HEK293 (cell line): Measurements from ENCODE around the gene PCP2.
A peak's percentile ranks its signal among the peaks of the same experiment; 100 is the strongest.

ENCODE experiments used
- CTCF ChIA-PET: fragments of 350-600 bp; formaldehyde crosslinking; extraction: SDS; loops from one replicate; lab custom pipeline; 2021; ENCODE audit warnings: antibody characterized with exemption; lab: Yijun Ruan, JAX
- POLR2A ChIA-PET: fragments of 300-600 bp; formaldehyde crosslinking; extraction: SDS; loops from one replicate; lab custom pipeline; 2020; ENCODE audit warnings: antibody characterized with exemption, inconsistent platforms; lab: Yijun Ruan, JAX
- H3K27ac ChIP-seq: fragments of 200-500 bp; sonication (Bioruptor generic); 2 replicates; pipeline ENCODE4 v1.5.1; 2014; ENCODE audit warnings: low read depth, low read length, control low read depth, inconsistent platforms; ENCODE audit errors: extremely low read depth
- H3K36me3 ChIP-seq, 2 experiments: fragments of 200-500 bp in 1 of 2; sonication (Bioruptor generic) in 1 of 2; 1 replicate in 1 of 2; 2 replicates in 1 of 2; pipeline ENCODE4 v1.5.1; 2014 to 2017; ENCODE audit warnings: inconsistent platforms in 2 of 2, low read length in 2 of 2; ENCODE audit not compliant: control insufficient read depth in 2 of 2, insufficient read depth in 1 of 2
- H3K4me1 ChIP-seq: fragments of 200-500 bp; sonication (Bioruptor generic); 2 replicates; pipeline ENCODE4 v1.5.1; 2014; ENCODE audit warnings: mild to moderate bottlenecking, low read length, inconsistent platforms; ENCODE audit not compliant: control insufficient read depth, insufficient read depth
- H3K4me3 ChIP-seq: 2 replicates; pipeline ENCODE4 v1.5.1; 2011; ENCODE audit warnings: low read depth, mild to moderate bottlenecking, control low read depth, low read length, moderate library complexity
- H3K9me3 ChIP-seq: fragments of 200-500 bp; sonication (Bioruptor generic); 2 replicates; pipeline ENCODE4 v1.5.1; 2014; ENCODE audit warnings: low read depth, low read length, inconsistent platforms; ENCODE audit not compliant: control insufficient read depth, insufficient read depth
- EGR2 ChIP-seq: fragments of 450-650 bp; formaldehyde crosslinking; IDR thresholded peaks from 2 replicates; pipeline ENCODE4 v1.5.1; 2016; ENCODE audit warnings: low read depth, missing biosample characterization, missing genetic modification characterization
- HOXC10 ChIP-seq: sonication (generic); formaldehyde crosslinking; IDR thresholded peaks from 2 replicates; pipeline ENCODE4 v1.8.1; 2023; ENCODE audit warnings: mild to moderate bottlenecking, missing genetic modification reagents
- KLF1 ChIP-seq: fragments of 450-650 bp; formaldehyde crosslinking; IDR thresholded peaks from 2 replicates; pipeline ENCODE4 v1.5.1; 2016; ENCODE audit warnings: missing biosample characterization, missing genetic modification characterization
- KLF9 ChIP-seq: fragments of 450-650 bp; formaldehyde crosslinking; IDR thresholded peaks from 2 replicates; pipeline ENCODE4 v1.5.1; 2016; ENCODE audit warnings: missing biosample characterization, missing genetic modification characterization, low read depth
- PATZ1 ChIP-seq: fragments of 450-650 bp; formaldehyde crosslinking; IDR thresholded peaks from 2 replicates; pipeline ENCODE4 v1.5.1; 2016; ENCODE audit warnings: missing biosample characterization, missing genetic modification characterization
- ZBTB48 ChIP-seq: fragments of 450-650 bp; formaldehyde crosslinking; IDR thresholded peaks from 2 replicates; pipeline ENCODE4 v1.5.1; 2016; ENCODE audit warnings: missing biosample characterization, missing genetic modification characterization
- ZBTB7A ChIP-seq: fragments of 450-650 bp; formaldehyde crosslinking; IDR thresholded peaks from 2 replicates; pipeline ENCODE4 v1.5.1; 2016; ENCODE audit warnings: low read depth, missing biosample characterization, missing genetic modification characterization
- ZFHX2 ChIP-seq: fragments of 450-650 bp; formaldehyde crosslinking; conservative IDR thresholded peaks from 2 replicates; pipeline ENCODE4 v1.5.1; 2016; ENCODE audit warnings: missing biosample characterization, missing genetic modification characterization
- ZNF138 ChIP-seq: fragments of 450-650 bp; formaldehyde crosslinking; IDR thresholded peaks from 2 replicates; pipeline ENCODE4 v1.5.1; 2016; ENCODE audit warnings: missing biosample characterization, missing genetic modification characterization, borderline replicate concordance
- ZNF341 ChIP-seq: fragments of 450-650 bp; formaldehyde crosslinking; IDR thresholded peaks from 2 replicates; pipeline ENCODE4; 2016; ENCODE audit warnings: low read depth, missing biosample characterization, missing genetic modification characterization
- ZNF366 ChIP-seq: fragments of 450-650 bp; formaldehyde crosslinking; conservative IDR thresholded peaks from 2 replicates; pipeline ENCODE4 v1.5.1; 2016; ENCODE audit warnings: missing biosample characterization, missing genetic modification characterization
- ZNF37A ChIP-seq: fragments of 450-650 bp; IDR thresholded peaks from 2 replicates; pipeline ENCODE4 v1.5.1; 2018; ENCODE audit warnings: missing biosample characterization, missing genetic modification characterization
- ZNF514 ChIP-seq: fragments of 450-650 bp; formaldehyde crosslinking; IDR thresholded peaks from 2 replicates; pipeline ENCODE4 v1.5.1; 2016; ENCODE audit warnings: missing biosample characterization, missing genetic modification characterization
- ZNF549 ChIP-seq: fragments of 450-650 bp; IDR thresholded peaks from 2 replicates; pipeline ENCODE4 v1.5.1; 2018; ENCODE audit warnings: missing biosample characterization, missing genetic modification characterization, mild to moderate bottlenecking, inconsistent platforms, moderate library complexity
- ZNF561 ChIP-seq: fragments of 450-650 bp; IDR thresholded peaks from 2 replicates; pipeline ENCODE4 v1.5.1; 2018; ENCODE audit warnings: missing biosample characterization, missing genetic modification characterization, borderline replicate concordance
- ZNF624 ChIP-seq: fragments of 450-650 bp; formaldehyde crosslinking; IDR thresholded peaks from 2 replicates; pipeline ENCODE4 v1.5.1; 2017; ENCODE audit warnings: missing biosample characterization, missing genetic modification characterization
- TF ChIP-seq, protein P1 (sequence below): fragments of 450-650 bp; formaldehyde crosslinking; IDR thresholded peaks from 2 replicates; pipeline ENCODE4 v1.5.1; 2016; ENCODE audit warnings: missing biosample characterization, missing genetic modification characterization, low read depth
- TF ChIP-seq, protein P2 (sequence below): fragments of 450-650 bp; formaldehyde crosslinking; IDR thresholded peaks from 2 replicates; pipeline ENCODE4 v1.5.1; 2017; ENCODE audit warnings: missing biosample characterization, missing genetic modification characterization

Gene PCP2

GRCh38 chr19:7677669-7678311, 44.3 kb upstream of the PCP2 start:
- Histone ChIP-seq H3K4me3 (no peak overlapping the region), H3K9me3 (no peaks in the 10 kb centered on the region), H3K4me1 (no peaks in the 10 kb centered on the region), H3K27ac (no peak overlapping the region), H3K36me3 (peaks cover 0 to 9% of the 10 kb centered on the region in 2 experiments; a peak in 2 of 3 replicates)
- POLR2A ChIA-PET = no interaction called here
- TF ChIP-seq ZNF549 (tag by site-specific recombination) (no peak), ZFHX2 (tag by site-specific recombination) (0 out of 2 replicates have a peak, but pooled peaks have one; percentile 23), EGR2 (tag by site-specific recombination) (peak; percentile 39; the same call in 1 of the 2 replicates)
- CTCF ChIA-PET = interaction anchor here (0.5 to 1.7 kb wide), 8 partner anchors 22 to 377 kb away, joined by 3 to 6 read pairs (median 3); no protein-coding TSS in a partner anchor

GRCh38 chr19:7676854-7677253, 43.3 kb upstream of the PCP2 start, which contains the start of gene MCEMP1:
Gene MCEMP1, plus strand, starts transcription at chr19:7677090. Its CDS starts 31 bp downstream, at chr19:7677121.
- Histone ChIP-seq H3K4me1 (no peaks in the 10 kb centered on the region), H3K9me3 (no peaks in the 10 kb centered on the region), H3K27ac (no peak within 1 kb of the TSS)
- CTCF ChIA-PET = interaction anchor here (1.6 kb wide), 1 partner anchor 25 kb away, joined by 5 read pairs; no protein-coding TSS in a partner anchor
- POLR2A ChIA-PET = no interaction called here
- no peak for TF ChIP-seq ZBTB48
- no peak for TF ChIP-seq ZNF37A (tag by site-specific recombination)
- TF ChIP-seq ZFHX2 (tag by site-specific recombination) = peak; percentile 58
- TF ChIP-seq ZNF624 (tag by site-specific recombination) = no peak
- peak; percentile 46; the same call in 1 of the 2 replicates for TF ChIP-seq EGR2 (tag by site-specific recombination)
- TF ChIP-seq, all 188 proteins: peak for 2
- no peaks in the 10 kb centered on the region for H3K36me3 ChIP-seq
- no peak within 1 kb of the TSS for H3K4me3 ChIP-seq

- H3K9me3 ChIP-seq = no peaks in the 10 kb centered on the region
- ChIA-PET POLR2A (no interaction called here), CTCF (interaction anchor here (0.9 to 1.6 kb wide), 3 partner anchors 24 to 146 kb away, joined by 3 to 5 read pairs (median 3); no protein-coding TSS in a partner anchor)
- H3K27ac ChIP-seq = no peak overlapping the region
- H3K36me3 ChIP-seq = no peaks in the 10 kb centered on the region
- no peaks in the 10 kb centered on the region for H3K4me1 ChIP-seq
- no peak overlapping the region for H3K4me3 ChIP-seq
- TF ChIP-seq KLF9 (tag by site-specific recombination) (0 out of 2 replicates have a peak, but pooled peaks have one; percentile 12), KLF1 (0 out of 2 replicates have a peak, but pooled peaks have one; percentile 23), ZBTB7A (tag by site-specific recombination) (no peak)
These were observed 42.9 kb upstream of the PCP2 start for GRCh38 chr19:7676376-7676775.

- no peak overlapping the region for H3K27ac ChIP-seq
- CTCF ChIA-PET = interaction anchor here (1.5 to 1.7 kb wide), 2 partner anchors 23 to 106 kb away, joined by 5 to 6 read pairs; no protein-coding TSS in a partner anchor
- no peak overlapping the region for H3K4me3 ChIP-seq
- no peak for TF ChIP-seq ZNF514 (tag by site-specific recombination)
- TF ChIP-seq HOXC10 (CRISPR knock-in tag) = no peak
- no peak for TF ChIP-seq PATZ1
- no peak for TF ChIP-seq ZNF561
- TF ChIP-seq ZNF138 (tag by site-specific recombination) = no peak
- no peak for TF ChIP-seq ZNF341 (tag by site-specific recombination)
- peak; percentile 64 for TF ChIP-seq ZNF366 (tag by site-specific recombination)
- TF ChIP-seq, protein P1, sequence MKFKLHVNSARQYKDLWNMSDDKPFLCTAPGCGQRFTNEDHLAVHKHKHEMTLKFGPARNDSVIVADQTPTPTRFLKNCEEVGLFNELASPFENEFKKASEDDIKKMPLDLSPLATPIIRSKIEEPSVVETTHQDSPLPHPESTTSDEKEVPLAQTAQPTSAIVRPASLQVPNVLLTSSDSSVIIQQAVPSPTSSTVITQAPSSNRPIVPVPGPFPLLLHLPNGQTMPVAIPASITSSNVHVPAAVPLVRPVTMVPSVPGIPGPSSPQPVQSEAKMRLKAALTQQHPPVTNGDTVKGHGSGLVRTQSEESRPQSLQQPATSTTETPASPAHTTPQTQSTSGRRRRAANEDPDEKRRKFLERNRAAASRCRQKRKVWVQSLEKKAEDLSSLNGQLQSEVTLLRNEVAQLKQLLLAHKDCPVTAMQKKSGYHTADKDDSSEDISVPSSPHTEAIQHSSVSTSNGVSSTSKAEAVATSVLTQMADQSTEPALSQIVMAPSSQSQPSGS (tag by site-specific recombination) = no peak
- TF ChIP-seq, protein P2, sequence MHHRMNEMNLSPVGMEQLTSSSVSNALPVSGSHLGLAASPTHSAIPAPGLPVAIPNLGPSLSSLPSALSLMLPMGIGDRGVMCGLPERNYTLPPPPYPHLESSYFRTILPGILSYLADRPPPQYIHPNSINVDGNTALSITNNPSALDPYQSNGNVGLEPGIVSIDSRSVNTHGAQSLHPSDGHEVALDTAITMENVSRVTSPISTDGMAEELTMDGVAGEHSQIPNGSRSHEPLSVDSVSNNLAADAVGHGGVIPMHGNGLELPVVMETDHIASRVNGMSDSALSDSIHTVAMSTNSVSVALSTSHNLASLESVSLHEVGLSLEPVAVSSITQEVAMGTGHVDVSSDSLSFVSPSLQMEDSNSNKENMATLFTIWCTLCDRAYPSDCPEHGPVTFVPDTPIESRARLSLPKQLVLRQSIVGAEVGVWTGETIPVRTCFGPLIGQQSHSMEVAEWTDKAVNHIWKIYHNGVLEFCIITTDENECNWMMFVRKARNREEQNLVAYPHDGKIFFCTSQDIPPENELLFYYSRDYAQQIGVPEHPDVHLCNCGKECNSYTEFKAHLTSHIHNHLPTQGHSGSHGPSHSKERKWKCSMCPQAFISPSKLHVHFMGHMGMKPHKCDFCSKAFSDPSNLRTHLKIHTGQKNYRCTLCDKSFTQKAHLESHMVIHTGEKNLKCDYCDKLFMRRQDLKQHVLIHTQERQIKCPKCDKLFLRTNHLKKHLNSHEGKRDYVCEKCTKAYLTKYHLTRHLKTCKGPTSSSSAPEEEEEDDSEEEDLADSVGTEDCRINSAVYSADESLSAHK (tag by site-specific recombination) = no peak
These were observed 40.8 kb upstream of the PCP2 start for GRCh38 chr19:7674010-7675005.

More at GRCh38 chr19:7674010-7675005, 40.8 kb upstream of the PCP2 start:
- Histone ChIP-seq H3K36me3 (no peaks in the 10 kb centered on the region), H3K9me3 (no peaks in the 10 kb centered on the region), H3K4me1 (no peaks in the 10 kb centered on the region)
- POLR2A ChIA-PET = interaction anchor here (0.7 kb wide), 2 partner anchors 41 to 566 kb away, joined by 4 to 6 read pairs; partner anchors contain the start of gene PCP2
